Bronchial epithelial cell (primary cell): ENCODE data around the gene SIGLEC5. TPM values are rescaled to one million over a fixed set of nuclear protein-coding genes. Genes with fewer than 3 reads are reported as not detected.

Source experiments
- DNase-seq: peaks from one replicate; pipeline ENCODE4 v3.0.0-alpha.2; 2010; ENCODE audit warnings: low read depth
- FAIRE-seq: peaks from 2 replicates; lab custom pipeline; 2011; peaks lifted over from hg19 to GRCh38; lab: Jason Lieb, UNC
- H3K27me3 ChIP-seq: 2 replicates; pipeline ENCODE4 v1.5.1; 2011; ENCODE audit warnings: low read length; ENCODE audit not compliant: control insufficient read depth, insufficient read depth
- H3K36me3 ChIP-seq: 2 replicates; pipeline ENCODE4 v1.5.1; 2011; ENCODE audit warnings: low read length; ENCODE audit not compliant: control insufficient read depth, insufficient read depth
- H3K4me3 ChIP-seq: 2 replicates; pipeline ENCODE4 v1.5.1; 2011; ENCODE audit warnings: mild to moderate bottlenecking, low read depth, low read length, control low read depth
- total RNA-seq: library from RNA; depleted of rRNA; stranded (reverse); fragments of >200 nt; gene quantifications from 2 replicates; pipeline ENCODE4 v1.2.1, GENCODE V29; 2014
- TF ChIP-seq, protein P1 (sequence below): IDR thresholded peaks from 2 replicates; pipeline ENCODE4 v1.5.1; 2011; ENCODE audit warnings: mild to moderate bottlenecking, moderate library complexity, low read length, control low read depth, inconsistent platforms; ENCODE audit not compliant: insufficient read depth, severe bottlenecking

The SIGLEC5 gene
- total RNA-seq, 1 donor from 2014 or later = not detected

DNA sequence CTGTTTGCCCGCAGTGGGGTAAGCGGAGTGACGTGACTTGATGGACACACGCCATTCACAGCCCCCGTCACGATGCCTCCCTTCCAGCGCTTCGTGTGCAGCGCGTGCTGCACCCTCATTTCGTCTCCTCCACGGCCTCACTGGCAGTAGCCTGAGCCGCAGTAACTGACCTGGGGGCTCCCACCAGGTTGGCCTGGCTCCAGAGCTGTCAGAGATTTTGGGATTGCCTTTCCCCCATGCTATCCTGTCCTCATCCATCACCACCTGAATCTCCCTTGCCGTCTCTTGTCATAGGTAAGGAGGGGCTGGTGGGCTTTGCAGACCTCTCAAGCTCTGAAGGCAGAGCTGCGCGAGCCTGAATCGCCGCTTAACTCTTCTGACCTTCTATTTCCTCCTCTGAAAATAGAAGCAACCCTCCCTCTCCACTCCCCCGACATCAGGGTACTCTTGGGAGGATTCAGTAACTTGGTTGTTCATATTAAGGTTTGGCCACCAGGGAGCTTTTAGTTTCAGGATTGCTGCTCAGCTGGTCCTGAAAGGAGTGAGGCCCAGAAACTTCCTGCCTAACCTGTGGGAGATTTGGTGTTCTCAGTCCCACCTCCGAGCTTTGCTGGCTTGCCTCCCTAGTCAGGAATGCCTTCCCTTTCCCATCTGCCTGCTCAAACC is 27.9 kb downstream of the SIGLEC5 start:
- FAIRE-seq (no peak), DNase-seq (no peak)
- Histone ChIP-seq H3K36me3 (no peaks in the 10 kb centered on the region), H3K4me3 (no peak overlapping the region), H3K27me3 (no peaks in the 10 kb centered on the region)
- TF ChIP-seq, protein P1, sequence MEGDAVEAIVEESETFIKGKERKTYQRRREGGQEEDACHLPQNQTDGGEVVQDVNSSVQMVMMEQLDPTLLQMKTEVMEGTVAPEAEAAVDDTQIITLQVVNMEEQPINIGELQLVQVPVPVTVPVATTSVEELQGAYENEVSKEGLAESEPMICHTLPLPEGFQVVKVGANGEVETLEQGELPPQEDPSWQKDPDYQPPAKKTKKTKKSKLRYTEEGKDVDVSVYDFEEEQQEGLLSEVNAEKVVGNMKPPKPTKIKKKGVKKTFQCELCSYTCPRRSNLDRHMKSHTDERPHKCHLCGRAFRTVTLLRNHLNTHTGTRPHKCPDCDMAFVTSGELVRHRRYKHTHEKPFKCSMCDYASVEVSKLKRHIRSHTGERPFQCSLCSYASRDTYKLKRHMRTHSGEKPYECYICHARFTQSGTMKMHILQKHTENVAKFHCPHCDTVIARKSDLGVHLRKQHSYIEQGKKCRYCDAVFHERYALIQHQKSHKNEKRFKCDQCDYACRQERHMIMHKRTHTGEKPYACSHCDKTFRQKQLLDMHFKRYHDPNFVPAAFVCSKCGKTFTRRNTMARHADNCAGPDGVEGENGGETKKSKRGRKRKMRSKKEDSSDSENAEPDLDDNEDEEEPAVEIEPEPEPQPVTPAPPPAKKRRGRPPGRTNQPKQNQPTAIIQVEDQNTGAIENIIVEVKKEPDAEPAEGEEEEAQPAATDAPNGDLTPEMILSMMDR = no peak

GRCh38 chr19:51600940-51601580 is 29.1 kb downstream of the SIGLEC5 start:
- Histone ChIP-seq H3K27me3 (no peaks in the 10 kb centered on the region), H3K36me3 (no peaks in the 10 kb centered on the region), H3K4me3 (no peak overlapping the region)
- no peak for FAIRE-seq
- DNase-seq = no peak
- TF ChIP-seq, protein P1 = no peak

DNA sequence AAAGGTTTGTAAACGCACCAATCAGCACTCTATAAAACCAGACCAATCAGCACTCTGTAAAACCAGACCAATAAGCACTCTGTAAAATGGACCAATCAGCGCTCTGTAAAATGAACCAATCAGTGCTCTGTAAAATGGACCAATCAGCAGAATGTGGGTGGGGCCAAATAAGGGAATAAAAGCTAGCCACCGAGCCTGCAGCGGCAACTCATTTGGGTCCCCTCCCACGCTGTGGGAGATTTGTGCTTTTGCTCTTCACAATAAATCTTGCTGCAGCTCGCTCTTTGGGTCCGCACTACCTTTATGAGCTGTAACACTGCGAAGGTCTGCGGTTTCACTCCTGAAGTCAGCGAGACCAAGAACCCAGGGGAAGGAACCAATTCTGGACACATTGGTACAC is 31.1 kb downstream of the SIGLEC5 start:
- TF ChIP-seq, protein P1 = no peak
- no peak overlapping the region for H3K4me3 ChIP-seq
- no peaks in the 10 kb centered on the region for H3K27me3 ChIP-seq
- DNase-seq = no peak
- no peaks in the 10 kb centered on the region for H3K36me3 ChIP-seq
- no peak for FAIRE-seq

DNA sequence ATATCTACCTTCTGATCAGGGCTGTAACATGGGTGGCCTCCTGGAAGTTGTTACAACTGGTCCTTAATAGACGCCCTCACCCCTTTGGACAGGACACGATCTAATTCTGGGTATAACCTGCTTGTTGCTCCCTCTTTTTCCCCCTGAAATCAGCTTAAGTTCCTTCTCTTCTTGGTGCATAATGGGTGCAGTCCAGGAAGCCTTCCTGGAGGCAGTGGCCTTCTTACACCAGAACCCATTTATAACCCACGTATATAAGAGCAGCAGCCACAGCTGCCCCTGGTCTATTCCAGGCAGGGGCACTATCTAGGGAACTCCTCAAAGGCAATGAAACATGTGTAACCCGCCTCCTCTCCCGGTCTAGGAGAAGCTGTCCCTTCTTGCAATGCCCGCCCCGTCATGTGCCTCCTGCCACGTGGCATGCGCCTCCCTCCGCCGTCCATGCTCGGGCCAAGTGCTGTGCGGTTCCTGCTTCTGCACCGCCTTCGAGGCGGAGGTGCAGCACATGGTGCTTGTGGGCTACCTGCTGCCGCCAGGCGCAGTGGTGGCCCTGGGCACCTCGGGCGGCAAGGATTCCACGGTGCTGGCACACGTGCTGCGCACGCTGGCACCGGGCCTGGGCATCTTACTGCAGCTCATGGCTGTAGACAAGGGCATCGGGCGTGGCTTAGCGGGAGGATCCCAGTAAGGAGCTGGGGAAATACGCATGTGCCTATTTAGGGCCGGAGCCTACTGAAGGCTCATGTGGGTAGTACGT is 31.9 kb downstream of the SIGLEC5 start:
- Histone ChIP-seq H3K27me3 (no peaks in the 10 kb centered on the region), H3K36me3 (no peaks in the 10 kb centered on the region), H3K4me3 (no peak overlapping the region)
- no peak for DNase-seq
- FAIRE-seq = no peak
- TF ChIP-seq, protein P1 = no peak

GRCh38 chr19:51595190-51596175 is 34.7 kb downstream of the SIGLEC5 start:
- H3K27me3 ChIP-seq = no peaks in the 10 kb centered on the region
- FAIRE-seq (no peak), DNase-seq (no peak)
- TF ChIP-seq, protein P1 = no peak
- H3K4me3 ChIP-seq = no peak overlapping the region
- H3K36me3 ChIP-seq = no peaks in the 10 kb centered on the region
